GM12801 (cell line): ENCODE measurements around the gene MAP3K2.

Experiments used
- TF ChIP-seq, protein P1 (sequence below): IDR thresholded peaks from one replicate; pipeline ENCODE4 v1.5.1; 2011; ENCODE audit warnings: control low read depth; ENCODE audit not compliant: insufficient read length; ENCODE audit errors: extremely low read depth

MAP3K2 gene

DNA sequence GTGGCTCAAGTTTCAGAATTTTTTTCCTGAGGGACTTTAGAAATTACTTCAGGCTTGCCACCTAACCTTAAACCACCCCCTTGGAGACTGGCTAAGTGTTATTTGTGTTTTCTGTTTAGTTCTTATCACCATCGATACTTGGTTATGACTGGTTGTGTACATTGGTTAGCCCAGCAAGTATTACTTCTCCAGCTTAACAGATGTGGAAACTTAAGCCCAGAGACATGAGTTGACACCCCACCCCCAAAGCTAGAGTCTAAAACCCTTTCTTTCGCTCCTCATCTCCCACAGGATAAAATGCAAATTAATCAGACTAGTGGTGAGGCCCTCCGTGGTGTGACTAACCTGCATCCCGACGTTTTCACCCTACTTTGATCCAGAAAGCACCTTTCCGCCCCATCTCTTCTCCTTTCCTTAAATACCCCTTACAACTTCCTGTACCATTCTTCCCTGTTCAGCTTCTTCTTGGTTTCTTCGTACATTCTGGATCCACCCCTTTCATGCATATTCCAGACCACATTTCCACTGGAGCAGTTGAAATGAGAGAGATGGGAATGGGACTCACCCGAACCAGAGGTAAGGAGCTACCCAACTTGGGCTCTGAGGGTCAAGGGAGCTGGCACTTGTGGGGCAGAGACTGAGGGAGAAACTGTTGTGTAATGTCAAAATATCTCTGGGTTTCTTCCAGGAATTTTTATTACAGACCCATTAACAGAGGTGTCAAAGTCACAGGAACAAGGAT, 819 bp upstream of the MAP3K2 start:
- TF ChIP-seq, protein P1, sequence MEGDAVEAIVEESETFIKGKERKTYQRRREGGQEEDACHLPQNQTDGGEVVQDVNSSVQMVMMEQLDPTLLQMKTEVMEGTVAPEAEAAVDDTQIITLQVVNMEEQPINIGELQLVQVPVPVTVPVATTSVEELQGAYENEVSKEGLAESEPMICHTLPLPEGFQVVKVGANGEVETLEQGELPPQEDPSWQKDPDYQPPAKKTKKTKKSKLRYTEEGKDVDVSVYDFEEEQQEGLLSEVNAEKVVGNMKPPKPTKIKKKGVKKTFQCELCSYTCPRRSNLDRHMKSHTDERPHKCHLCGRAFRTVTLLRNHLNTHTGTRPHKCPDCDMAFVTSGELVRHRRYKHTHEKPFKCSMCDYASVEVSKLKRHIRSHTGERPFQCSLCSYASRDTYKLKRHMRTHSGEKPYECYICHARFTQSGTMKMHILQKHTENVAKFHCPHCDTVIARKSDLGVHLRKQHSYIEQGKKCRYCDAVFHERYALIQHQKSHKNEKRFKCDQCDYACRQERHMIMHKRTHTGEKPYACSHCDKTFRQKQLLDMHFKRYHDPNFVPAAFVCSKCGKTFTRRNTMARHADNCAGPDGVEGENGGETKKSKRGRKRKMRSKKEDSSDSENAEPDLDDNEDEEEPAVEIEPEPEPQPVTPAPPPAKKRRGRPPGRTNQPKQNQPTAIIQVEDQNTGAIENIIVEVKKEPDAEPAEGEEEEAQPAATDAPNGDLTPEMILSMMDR: no peak

DNA sequence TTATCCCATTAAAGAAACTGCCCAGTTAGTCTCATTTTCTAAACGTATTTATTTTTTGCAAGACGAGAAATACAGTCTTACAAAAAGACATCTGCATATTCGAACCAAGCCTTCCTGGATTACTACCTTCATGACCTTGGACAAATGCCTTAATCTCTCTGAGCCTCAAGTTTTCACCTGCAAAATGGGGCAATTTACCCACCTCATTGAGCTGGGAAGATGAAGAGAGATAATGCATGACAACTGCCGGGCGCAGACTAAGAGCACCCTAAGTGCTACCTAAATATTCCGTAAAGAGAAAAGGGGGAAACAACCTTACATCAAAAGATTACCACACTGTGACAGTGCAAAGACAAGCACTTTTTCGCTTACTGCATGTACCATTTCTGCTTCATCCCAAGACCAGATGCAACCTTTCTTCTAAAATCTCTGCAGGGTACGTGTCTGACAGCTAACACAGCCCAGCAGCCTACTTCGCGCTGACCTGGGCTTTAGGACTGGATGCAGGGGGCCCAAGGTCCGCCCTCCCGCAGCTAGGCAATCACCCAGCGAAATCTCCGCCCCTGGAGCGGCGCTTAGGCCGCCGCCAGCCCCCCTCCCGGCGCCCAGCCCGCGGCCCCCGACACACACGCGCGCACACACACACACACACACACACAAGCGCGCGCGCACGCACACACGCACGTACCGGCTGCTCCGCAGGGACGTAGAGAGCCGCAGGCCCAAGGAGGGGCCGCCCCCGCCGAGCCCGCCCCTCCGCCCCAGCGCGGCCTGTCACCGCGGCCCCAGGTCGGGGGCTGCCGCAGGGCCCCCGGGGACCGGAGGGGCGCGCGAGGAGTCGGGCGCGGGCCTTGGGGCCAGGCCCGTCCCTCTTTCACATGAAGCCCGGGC, 766 bp downstream of the MAP3K2 start:
- TF ChIP-seq, protein P1: no peak

DNA sequence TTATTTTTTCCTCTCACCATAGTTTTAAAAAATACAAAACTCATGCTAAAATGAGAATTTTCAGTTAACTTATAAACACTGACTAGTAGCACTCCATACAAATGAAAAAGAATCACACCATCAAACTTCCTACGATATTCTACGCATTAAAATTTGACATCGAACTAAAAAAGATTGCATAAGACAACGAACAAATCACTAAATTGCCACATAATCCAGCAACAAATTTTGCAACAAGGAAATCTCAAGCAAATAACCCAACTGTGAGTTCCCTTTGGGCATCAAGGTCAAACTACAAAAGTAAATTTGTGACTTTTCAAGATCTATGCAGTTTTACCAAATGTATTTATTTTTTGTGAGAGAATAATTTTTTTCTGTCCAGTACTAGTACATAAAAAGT, 1.5 kb downstream of the MAP3K2 start:
- TF ChIP-seq, protein P1: no peak

DNA sequence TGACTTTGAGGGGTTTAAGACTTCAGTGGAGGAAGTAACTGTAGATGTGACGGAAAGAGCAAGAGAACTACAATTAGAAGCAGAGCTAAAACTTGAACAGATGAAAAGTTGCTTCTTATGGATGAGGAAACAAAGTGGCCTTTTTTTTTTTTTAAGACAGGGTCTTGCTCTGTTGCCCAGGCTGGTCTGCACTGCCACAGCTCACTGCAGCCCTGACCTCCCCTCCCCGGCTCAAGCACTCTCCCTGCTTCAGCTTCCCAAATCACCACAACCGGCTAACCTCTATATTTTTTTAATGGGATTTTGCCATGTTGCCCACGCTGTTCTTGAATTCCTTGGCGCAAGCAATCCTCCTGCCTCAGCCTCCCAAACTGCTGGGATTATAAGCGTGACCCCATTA, 3.2 kb downstream of the MAP3K2 start:
- TF ChIP-seq, protein P1: no peak

DNA sequence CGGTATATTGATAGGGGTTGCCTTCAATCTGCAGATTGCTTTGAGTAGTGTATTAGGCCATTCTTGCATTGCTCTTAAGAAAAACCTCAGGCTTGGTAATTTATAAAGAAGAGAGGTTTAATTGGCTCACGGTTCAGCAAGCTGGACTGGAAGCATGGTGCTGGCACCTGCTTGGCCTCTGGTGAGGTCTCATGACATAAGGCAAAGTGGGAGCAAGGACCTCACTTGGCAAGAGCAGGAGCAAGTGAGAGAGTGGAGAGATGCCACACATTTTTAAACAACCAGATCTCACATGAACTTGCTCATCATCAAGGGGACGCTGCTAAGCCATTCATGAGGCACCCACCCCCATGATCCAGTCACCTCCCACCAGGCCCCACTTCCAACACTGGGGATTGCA, 4.9 kb downstream of the MAP3K2 start:
- TF ChIP-seq, protein P1: no peak

DNA sequence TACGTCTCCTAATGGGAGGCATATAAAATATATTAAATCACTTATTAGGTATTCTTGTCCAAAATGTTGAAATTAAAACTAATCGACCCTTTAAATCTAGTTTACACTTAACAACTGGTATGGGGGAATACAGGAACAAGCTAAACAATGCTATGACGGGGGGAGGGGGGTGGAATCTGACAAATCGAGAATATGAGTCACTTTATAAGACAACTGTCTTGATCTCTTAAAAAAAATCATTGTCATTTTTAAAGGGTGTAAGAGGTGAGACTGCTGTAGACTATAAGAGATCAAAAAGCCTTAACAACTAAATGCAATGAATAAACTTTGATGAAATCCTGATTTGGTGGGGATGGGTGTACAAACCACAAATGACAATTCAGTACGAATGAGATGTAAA, 6.0 kb downstream of the MAP3K2 start:
- TF ChIP-seq, protein P1: no peak

DNA sequence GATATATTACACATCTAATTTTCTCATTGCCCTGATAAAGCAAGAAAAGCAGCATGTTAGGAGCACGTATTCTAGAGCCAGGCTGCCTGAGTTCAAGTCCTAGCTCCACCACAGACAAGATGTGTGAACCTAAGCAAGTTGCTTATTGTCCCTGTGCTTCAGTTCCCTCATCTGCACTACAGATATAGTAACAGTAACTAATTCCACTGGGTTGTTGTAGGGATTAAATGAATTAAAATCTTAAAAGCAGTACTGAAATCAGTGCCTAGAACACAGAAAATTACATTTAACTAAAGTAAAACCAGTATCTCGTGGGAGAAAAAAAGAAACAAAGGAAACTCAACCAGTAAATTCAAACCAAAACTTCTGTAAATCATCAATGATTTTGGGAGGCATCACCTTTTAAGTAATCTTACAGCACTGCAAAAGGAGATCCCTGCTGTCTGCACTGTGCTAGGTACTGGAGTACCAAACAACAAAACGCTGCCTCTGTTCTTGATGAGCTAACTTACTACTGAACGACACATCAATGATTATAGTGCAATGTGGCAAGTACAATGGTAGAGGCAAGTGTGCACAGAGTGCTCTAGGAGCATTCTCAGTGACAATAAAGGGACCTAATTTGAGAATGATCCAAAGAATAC, 7.9 kb downstream of the MAP3K2 start:
- TF ChIP-seq, protein P1: no peak
